Measurements from ENCODE around the gene GET4.
A peak's percentile ranks its signal among the peaks of the same experiment; 100 is the strongest.

GET4 gene

DNA sequence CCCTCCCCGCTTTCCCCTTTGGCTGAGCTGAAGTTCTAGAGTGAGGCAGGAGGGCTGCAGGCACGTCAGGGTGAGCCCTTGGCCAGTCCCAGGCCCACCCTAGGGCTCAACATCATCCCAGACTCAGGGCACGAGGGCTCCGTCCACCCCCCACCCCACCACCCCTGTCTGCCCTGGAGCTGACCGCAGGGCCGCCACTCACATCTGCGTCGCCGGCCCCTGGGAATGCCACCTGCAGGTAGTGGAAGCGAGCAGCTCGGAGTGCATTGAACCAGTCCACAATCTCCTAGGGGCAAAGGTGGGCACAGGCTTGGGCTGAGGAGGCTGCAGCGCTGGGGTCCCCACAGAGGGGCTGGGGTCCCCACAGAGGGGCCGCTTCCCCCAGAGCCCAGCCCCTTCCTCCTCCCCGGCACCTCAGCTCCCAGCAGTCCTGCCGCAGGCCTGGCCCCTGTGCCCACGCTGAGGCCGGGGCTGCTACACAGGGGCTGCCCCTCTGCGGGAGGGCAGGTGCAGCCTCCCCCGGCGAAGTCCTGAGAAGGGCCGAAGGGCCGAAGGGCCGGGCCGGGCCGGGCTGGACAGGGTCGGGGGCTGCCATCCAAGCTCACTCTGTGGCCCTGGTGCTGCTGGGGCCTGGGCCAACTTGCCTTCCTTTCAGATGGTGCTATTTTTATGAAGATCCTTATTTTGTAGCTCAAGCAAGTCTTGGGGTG lies 24.1 kb downstream of the GET4 start:
- no peak for DNase-seq (ENCODE audit: low read depth)

DNA sequence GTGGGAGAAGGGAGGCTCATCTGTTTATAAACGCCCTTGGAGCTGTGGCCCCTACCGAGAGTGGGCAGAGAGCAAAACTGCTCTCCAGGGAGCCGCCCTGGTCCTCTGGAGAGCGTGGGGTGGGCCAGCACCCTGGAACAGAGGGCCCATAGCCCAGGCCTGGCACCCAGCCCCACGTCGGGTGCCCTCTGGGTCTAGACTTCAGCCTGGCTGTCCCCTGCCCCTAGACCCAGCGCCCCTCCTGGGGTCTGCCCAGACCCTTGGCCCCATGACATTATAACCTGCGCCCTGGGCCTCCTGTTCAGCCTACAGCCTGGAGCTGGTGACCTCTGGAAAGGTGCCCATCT lies 24.7 kb downstream of the GET4 start:
- no peak for DNase-seq (ENCODE audit: low read depth)

DNA sequence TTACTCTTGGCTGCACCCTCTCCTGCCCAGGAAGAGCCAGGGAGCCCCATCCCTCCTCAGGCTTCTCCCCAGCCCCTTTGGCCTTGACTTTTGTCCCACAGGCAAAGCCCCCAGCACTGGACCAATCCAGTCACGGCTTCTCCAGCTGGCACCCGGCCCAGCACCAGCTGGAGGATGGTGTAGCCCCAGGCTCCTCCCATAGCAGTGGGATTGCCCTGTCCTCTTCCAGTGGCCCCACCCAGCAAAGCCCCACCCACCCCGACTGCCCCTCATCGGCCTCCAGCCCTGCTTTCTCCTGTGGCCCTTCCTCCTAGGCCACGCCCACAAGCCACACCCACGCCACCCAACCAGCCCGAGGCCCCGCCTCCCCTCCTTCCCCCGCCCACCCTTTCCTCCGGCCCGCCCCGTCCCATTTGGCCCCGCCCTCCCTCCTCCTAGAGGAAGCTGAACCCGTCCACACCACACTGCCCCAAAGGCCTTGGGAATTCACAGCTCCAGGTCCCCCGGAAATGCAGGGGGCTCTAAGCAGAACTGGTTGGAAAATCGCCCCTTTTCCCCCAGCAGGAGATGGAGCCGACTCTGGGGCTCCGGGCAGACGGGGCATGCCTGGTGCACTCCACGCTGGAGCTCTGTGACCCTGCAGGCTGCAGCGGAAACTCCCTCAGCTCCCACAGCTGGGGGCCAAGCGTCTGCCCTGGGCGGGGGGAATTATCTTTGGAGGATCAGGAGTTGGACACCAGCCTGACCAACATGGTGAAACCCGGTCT lies 25.2 kb downstream of the GET4 start:
- no peak for DNase-seq (ENCODE audit: low read depth)

DNA sequence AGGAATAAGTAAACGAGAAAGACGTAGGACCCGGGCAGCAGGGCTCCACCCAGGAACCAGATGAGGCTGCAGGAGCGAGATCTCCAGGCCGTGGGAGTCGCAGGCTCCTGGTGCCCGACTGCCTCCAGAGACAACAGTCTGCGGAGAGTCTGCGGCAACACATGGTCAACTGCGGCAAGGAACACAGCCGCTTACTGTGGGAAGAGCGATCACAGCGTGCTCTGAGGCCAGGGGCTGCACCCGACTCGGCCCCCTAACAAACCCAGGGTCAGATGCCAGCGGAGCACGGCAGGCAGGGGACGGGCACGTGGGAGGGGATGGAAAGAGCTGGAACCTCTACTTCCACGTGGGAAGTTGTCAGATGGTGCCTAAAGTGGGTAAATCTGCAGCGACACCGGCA lies 26.6 kb downstream of the GET4 start:
- no peak for DNase-seq (ENCODE audit: low read depth)

DNA sequence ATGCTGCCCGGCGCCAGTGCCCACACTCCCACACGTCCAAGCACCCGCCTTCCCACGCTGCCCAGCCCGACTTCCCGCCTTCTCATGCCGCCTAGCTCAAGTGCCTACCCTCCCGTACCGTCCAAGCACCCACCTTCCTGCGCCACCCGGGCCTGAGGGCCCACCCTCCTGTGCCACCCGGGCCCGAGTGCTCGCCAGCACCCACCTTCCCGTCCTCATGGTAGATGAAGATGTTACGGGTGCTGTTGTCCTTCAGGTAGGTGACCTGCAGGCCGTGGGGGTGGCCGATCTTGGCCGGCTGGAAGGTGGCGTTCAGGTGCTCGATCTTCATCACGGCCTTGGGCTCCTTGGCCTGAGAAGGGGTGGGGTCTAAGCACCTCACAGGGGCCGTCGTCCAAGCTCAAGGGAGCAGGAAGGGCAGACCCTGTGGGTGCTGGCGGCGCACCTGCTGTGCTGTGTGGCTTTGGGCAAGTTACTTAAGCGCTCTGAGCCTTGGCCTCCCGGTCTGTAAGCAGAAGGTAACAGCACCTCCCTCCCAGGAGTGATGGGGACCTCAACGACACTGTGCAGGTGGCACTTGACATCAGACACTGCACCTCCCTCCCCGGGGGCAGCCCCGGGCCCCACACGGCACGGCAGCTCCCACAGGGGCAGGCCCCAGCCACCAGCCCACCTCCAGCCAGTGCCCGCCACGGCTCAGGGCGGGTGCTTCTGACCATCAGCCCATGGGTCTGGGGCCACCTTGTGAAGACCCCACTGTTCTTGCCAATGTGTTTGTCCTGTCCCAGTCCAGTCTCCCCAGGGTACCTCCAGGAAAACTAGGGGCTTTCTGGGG lies 27.8 kb downstream of the GET4 start:
- no peak for DNase-seq (ENCODE audit: low read depth)

DNA sequence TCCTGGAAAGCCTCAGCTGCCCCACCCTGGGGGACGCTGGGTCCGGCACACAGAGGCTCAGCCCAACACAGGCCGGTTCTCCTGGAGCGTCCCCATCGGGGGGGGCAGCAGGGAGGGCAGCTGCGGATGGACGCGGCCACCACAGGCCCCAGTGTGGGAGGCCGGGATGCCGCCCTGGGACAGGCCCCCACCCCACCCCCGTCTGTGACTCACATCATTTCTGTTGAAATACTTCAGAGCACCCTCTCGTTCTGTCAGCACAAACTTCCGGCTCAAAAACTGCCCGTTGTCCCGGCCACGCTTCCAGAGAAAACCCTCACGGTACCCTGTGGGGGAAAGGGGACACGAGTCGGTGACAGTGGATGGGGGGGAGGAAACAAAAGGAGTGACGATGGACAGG lies 28.5 kb downstream of the GET4 start:
- DNase-seq (ENCODE audit: low read depth): no peak

DNA sequence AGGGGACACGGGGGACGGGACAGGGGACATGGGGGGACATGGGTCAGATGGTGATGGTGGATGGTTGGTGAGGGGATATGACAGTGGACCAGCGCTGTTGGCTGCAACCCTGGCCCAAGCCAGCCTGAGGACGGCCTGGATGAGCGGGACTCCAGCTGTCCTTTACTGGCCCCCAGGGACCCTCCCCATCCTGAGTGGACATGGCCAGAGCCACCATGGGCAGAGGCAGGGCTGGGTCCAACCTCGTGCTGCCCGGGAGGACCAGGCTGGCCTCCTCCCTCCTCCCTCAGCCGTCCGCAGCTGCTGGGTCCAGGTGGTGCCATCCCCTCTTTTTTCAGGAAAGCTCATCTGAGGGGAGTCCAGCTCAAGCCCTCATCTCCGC lies 30.4 kb downstream of the GET4 start:
- no peak for DNase-seq (ENCODE audit: low read depth)

DNA sequence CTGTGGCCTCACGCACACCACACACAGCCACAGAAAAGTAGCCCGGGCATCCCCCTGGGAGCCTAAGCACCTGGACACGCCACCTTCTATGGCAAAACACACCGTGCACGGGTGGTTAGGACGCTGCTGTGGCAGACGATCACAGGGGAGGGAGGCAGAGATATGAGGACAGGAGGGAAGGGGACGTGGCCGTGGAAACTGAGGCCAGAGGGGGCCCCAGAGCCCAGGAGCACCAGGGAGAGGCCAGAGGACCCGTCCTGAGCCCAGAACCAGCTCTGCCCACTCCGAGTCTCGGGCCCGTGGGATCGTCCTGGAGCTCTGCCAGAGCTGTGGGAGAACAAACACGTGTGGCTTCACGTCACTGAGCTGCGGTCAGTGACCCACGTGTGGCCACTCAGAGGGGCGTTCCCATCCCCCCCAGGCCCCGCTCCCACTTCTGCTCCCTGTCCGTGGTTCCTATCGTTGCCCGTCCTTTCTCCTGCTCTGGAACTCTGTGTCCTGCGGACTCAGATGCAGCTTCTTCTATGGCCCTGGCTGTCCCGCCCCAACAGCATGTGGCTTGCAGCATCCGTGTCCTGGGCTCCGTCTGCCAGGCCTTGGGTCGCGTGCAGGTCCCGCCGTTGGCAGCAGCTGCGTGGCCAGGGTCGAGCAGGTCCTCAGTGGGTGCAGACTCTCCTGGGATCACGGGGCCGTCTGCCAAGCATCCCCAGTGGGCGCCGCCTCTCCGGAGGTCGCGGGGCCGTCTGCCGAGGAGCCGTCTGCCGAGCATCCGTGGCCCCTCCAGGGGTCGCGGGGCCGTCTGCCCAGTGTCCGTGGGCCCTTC lies 31.0 kb downstream of the GET4 start:
- DNase-seq (ENCODE audit: low read depth): no peak

DNA sequence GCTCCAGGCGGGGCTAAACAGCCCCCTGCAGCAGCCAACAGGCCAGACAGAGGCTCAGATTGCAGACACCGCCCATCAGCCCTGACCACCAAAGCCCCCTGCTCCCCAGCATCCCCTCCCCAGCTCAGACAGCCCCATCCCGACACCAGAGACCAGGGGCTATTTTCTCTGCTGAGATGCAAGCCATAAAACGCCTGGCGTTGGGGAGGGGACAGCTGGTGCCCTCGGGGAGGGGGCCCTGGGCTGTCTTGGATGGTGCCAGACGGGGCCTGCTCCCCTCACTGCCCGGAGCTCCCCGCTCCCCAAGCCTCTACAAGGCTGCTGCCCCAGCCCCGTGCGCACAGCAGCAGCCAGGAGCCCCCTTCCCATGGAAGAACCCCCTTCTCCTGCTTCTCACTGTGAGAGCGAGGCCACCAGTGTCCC lies 31.8 kb downstream of the GET4 start:
- no peak for DNase-seq (ENCODE audit: low read depth)

DNA sequence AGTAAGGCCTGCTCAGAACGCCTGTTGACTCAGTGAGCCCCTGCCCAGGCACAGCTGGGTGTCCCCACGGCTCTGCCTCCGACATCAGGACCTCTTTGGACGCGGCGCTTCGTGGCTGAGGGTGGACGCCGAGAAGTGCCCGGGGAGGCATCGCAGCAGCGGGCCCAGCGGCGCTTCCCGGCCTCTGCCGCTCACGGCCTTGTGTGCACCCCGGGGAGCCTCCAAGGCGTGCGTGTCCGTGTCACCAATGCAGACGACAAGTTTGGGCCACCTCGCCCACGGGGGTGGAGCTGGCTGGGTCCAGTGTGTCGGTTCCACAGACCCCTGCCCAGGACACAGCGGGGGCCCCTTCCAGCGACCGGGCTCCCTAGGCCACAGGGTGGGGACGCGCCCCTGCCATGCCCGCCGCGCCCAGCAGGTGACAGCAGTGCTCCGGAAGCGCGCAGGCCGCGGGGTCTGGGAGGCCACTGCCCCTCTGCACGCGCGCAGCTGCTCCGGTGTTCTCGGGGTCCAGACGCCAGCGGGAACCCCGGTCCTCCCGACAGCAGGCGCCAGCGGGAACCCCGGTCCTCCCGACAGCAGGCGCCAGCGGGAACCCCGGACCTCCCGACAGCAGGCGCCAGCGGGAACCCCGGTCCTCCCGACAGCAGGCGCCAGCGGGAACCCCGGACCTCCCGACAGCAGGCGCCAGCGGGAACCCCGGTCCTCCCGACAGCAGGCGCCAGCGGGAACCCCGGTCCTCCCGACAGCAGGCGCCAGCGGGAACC lies 32.4 kb downstream of the GET4 start:
- peak; percentile 51 for DNase-seq (ENCODE audit: low read depth)

DNA sequence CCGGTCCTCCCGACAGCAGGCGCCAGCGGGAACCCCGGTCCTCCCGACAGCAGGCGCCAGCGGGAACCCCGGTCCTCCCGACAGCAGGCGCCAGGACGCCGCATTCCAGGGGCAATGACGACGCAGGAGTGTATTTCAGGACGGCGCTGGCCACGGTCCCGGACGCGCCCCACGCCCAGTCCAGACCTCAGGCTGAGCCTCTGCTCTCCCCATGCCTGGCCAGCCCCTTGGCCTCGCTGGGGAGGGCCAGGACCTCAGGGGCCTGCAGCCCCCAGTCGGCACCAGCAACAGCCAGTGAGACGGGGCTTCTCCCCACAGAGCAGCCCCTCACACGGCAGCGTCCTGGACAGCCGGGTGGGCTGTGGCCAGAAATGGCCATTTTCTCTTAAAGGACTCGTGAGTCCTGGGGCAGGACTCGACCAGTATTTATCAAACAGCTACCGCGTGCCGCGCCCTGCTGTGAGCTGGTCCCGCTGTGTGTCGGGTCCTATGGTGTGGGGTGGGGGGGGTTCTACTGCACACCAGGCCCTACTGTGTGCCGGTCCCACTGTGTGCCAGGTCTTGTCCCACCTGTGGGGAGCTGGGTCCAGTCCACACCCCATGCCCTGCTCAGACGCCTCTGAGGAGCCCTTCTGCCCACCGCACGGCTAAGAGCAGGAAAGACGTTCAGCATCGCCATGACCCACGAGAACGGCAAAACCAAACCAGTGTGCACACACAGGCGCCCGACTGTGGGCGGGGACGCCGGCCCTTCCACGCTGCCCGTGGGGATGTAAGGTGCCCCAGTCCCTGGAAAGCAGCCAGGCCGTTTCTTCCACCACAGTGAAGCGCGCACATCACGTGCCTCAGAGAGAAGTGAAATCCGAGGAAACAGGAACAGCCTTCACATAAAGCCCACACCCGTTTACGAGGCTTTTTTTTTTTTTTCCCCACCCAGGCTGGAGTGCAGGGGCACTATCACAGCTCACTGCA lies 33.3 kb downstream of the GET4 start:
- DNase-seq (ENCODE audit: low read depth): no peak

DNA sequence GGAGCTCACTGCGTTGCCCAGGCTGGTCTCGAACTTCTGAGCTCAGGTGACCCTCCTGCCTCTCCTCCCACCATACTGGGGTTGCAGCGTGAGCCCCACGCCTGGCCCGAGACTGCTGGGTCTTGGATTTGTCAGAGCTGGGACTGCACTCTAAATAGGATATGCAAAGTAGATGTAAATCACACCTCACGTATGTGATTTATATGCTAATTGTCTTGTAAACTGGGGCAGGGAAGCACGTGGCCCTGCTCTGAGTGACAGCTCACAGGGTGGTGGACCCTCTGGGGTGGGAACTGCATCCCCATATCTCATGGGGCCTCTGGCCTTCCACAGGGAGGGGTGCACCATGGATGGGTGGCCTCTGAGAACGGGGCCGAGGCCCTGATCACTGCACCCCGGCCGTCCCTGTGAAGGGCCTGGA lies 34.1 kb downstream of the GET4 start:
- DNase-seq (ENCODE audit: low read depth): no peak

DNA sequence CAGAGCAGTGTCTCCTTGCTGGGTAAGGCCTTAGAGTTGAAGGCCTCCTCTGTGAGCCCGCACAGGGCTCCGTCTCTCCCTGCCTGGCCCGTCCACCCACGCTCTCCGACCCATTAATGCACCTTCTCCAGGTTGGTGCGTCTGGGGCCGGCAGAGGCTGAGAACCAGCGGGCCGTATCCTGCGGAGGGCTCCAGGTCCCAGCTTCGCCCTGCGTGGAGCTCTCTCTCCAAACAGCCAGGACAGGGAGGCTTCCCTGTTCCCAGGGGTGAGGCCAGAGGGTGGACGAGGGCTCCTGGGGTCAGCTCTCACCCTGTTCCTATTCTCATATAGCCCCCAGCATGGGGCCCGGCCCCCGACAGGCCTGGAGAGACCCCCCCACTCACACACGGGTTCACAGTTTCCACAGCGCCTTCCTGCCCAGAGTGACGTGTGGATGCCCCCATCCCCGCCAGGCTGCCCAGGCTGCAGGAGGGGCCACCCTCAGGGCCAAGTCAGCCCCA lies 34.6 kb downstream of the GET4 start:
- DNase-seq (ENCODE audit: low read depth): no peak

DNA sequence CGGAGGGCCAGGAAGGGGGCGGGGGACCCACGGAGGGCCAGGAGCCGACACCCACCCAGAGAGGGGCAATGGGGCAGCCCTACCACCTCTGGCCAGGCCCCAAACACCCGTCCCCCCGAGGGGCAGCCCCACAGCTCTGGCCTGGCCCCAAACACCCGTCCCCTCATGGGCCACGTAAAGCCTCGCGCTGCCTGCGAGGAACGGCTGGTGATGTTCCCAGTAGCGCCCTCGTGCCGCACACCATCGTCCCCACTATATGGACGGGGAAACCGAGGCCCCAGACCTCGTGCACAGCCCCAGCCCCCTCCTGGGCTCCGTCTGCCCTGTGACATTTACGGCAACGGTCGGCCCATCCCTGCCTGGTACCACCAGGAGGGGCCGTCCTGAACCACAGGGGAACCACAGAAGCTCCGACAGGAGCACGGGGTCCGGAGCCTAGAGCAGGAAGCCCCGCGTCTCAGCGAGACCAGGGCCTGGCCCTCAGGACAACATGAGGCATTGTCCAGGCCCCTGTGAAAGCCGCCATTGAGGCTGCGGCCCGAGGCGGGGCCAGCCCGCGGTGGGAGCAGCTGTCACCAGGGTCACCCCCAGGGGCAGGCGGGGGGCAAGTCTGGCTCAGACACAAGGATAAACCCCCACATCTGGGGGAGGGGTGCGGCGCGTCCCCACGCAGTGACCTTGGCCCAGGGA lies 35.6 kb downstream of the GET4 start:
- no peak for DNase-seq (ENCODE audit: low read depth)

DNA sequence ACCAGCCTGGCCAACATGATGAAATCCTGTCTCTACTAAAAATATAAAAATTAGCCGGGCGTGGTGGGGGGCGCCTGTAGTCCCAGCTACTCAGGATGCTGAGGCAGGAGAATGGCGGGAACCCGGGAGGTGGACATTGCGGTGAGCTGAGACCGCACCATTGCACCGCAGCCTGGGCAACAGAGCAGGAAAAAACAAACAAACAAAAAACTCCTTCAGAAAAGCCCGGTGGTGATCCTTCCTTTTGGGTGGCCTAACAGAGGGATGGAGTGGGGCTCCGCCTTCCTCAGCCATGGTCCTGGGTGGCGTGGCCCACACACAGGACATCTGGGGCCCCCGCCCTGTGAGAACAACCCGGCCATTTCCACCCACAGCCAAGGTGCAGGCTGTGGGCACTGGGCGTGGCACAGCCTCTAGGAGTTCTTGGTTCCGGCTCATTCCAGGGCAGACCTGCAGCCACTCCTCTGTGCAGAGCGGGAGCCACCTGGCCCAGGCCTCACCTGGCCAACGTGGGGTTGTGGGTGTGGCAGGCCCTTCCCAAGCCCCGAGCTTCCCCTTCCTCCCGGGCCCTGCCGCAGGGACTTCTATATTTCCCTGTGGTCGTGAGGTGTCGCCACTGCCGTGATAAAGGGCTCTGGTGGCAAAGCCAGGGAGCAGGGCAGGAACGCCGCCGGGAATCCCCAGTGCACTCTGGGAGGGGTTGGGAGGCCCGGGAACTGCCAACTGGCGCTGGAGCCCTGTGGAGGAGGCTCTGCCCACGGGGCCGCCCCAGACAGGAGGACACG lies 37.6 kb downstream of the GET4 start:
- no peak for DNase-seq (ENCODE audit: low read depth)

DNA sequence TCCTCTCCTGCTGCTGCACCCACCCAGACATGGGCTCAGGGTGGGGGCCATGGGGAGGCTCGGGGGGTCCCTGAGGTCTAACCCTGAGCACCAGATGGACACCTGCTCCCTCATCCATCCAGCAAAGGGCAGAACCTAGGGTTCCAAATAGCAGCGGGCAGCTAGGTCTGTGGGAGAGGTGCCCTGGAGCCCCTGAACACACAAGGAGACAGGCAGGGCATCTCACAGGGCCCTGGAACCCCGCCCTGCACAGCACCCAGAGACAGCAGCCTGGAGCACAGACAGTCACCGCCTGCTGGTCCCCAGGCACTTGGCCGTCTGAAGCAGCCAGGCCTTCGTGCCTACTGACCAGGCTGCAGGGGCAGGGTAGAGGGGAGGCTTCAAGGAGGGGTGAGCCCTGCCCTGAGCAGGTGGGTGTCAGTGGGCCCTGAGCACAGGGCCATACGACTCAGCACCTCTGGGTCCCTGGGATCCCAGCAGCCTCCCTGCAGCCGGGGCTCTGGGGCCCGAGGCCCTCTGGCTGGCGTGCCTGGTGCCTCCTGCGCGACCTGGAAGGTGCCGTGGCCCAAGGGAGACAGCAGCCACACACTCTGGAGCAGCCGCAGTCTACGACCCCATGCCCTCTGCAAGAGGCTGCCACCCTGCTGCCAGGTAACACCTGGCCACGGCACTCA lies 38.3 kb downstream of the GET4 start:
- no peak for DNase-seq (ENCODE audit: low read depth)

DNA sequence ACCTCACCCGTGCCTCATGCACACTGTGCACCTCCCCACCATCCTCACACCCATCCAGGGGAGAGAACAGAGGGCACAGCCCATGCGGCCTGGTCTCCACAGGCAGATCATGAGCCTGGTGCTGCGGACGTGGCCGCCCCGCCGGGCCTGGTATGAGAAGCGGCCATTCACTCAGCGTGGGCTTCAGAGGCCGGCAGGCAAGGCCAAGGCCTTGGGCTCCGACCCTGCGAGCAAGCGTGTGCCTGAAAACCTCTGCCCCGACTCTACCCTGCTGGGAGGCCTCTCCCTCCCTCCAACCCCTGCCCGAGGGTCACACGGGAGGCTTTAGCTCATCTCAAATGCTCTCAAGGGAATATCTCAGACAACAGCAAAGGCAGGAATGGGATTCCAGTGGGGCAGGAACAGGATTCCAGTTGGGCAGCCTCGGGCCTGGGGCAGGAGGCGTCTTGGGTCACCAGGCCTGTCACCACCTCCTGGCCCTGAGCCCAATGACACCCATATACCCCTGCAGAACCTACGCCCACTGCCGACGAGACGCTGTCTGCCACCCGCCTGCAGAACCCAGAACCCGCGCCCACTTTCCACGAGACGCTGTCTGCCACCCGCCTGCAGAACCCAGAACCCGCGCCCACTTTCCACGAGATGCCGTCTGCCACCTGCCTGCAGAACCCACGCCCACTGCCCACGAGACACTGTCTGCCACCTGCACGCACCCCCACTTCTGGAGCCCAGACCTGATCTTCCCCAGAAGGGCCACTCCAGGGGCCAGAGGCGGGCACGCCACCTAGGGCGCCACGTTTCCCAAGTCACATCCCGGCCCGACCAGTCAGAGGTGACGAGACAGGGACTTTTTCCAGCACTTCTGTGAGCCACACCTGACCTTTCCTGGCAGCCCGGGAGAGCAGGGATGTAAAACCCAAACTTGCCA lies 39.2 kb downstream of the GET4 start:
- DNase-seq (ENCODE audit: low read depth): no peak

Measured in activated T-helper 1 cell treated with Interleukin-2 at 50 U/mL for 16 hours (primary cell).